Measurements from ENCODE around the gene OLIG2. TPM values are rescaled to one million over a fixed set of nuclear protein-coding genes. Genes with fewer than 3 reads are reported as not detected.

Gene OLIG2
- total RNA-seq, 1 experiment from 2014 or later: not detected

DNA sequence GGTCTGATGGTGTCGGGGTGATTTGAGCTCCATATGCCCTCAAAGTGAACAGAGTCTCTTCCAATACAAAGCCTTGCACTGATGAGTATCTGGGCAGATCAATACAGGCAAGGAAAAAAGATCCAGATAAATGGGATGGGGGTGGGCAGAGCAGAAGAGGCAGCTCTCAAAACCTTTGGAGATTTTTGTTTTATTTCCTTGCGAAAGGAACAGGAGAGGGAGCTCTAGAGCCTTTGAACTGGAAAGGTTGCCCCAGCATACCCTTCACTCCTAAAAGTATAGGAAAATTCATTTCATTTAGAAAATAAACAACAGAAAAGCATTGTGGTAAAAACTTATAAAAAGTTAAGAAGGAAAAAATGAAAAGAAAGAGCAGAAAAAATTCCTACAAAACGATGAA, 31.4 kb upstream of the OLIG2 start:
- H3K27ac ChIP-seq (ENCODE audit: low read depth, low read length): no peak overlapping the region
- ATAC-seq: peak; percentile 77
- ChIA-PET POLR2A (no interaction called here), RAD21 (ENCODE audit: low non-redundant PET in 1 of 2, low total read pairs in 2 of 2, uncharacterized antibody in 2 of 2, unreplicated experiment in 2 of 2) (interaction anchor here (0.9 to 1.3 kb wide), 3 partner anchors 133 to 203 kb away, joined by 3 to 7 read pairs (median 3); no protein-coding TSS in a partner anchor), CTCF (interaction anchor here (0.8 to 2.6 kb wide), 13 partner anchors 8 to 451 kb away, joined by 3 to 20 read pairs (median 4); no protein-coding TSS in a partner anchor)
- no peaks in the 10 kb centered on the region for H3K79me2 ChIP-seq (ENCODE audit: insufficient read depth, low read length)
- H3K4me3 ChIP-seq (replicated peaks in 1 of 2; ENCODE audit: low read depth in 1 of 2, low read length in 2 of 2): no peak overlapping the region
- no peaks in the 10 kb centered on the region for H4K20me1 ChIP-seq (ENCODE audit: insufficient read depth)
- H3K36me3 ChIP-seq (ENCODE audit: control insufficient read depth in 1 of 2, insufficient read depth in 2 of 2, low read length in 2 of 2): no peaks in the 10 kb centered on the region
- H3K9me2 ChIP-seq (ENCODE audit: insufficient read depth): no peaks in the 10 kb centered on the region
- H3K9me3 ChIP-seq (ENCODE audit: control insufficient read depth in 1 of 2, insufficient read depth in 1 of 2, low read depth in 1 of 2, low read length in 2 of 2): no peaks in the 10 kb centered on the region
- no peak overlapping the region for H3K9ac ChIP-seq (ENCODE audit: low read length)
- no peak for DNase-seq (ENCODE audit: low read depth, low spot score)
- no TSS peak for BruUV-seq (replicated peaks)
- H3K4me2 ChIP-seq (ENCODE audit: low read length): no peak overlapping the region
- peaks cover 34% of the 10 kb centered on the region for H3K27me3 ChIP-seq (ENCODE audit: insufficient read depth, low read length)
- no peaks in the 10 kb centered on the region for H3K4me1 ChIP-seq (ENCODE audit: control insufficient read depth in 1 of 2, insufficient read depth in 2 of 2, low read length in 2 of 2)
- H2AFZ ChIP-seq (ENCODE audit: low read depth, low read length, poor library complexity, severe bottlenecking): no peak overlapping the region
- intact Hi-C loops (cut with micrococcal nuclease): loop anchor here (1.0 kb wide), 2 partner anchors 133 to 203 kb away; no protein-coding TSS in a partner anchor
- TF ChIP-seq RAD21 (IDR thresholded peaks at IDR 0.05; ENCODE audit: low read depth): peak; percentile 65
- TF ChIP-seq, protein P1, sequence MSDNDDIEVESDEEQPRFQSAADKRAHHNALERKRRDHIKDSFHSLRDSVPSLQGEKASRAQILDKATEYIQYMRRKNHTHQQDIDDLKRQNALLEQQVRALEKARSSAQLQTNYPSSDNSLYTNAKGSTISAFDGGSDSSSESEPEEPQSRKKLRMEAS (IDR thresholded peaks at IDR 0.05): no peak
- TF ChIP-seq, protein P2, sequence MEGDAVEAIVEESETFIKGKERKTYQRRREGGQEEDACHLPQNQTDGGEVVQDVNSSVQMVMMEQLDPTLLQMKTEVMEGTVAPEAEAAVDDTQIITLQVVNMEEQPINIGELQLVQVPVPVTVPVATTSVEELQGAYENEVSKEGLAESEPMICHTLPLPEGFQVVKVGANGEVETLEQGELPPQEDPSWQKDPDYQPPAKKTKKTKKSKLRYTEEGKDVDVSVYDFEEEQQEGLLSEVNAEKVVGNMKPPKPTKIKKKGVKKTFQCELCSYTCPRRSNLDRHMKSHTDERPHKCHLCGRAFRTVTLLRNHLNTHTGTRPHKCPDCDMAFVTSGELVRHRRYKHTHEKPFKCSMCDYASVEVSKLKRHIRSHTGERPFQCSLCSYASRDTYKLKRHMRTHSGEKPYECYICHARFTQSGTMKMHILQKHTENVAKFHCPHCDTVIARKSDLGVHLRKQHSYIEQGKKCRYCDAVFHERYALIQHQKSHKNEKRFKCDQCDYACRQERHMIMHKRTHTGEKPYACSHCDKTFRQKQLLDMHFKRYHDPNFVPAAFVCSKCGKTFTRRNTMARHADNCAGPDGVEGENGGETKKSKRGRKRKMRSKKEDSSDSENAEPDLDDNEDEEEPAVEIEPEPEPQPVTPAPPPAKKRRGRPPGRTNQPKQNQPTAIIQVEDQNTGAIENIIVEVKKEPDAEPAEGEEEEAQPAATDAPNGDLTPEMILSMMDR (IDR thresholded peaks at IDR 0.05 in 2 of 3, conservative IDR thresholded peaks at IDR 0.05 in 1 of 3; ENCODE audit: borderline replicate concordance in 1 of 3, insufficient read depth in 1 of 3, low read depth in 2 of 3, low read length in 2 of 3): peak; percentile 47 to 69 (median 58); a peak in 4 of 6 replicates
- TF ChIP-seq ZNF274 (IDR thresholded peaks at IDR 0.05; ENCODE audit: low read depth, low read length): no peak

DNA sequence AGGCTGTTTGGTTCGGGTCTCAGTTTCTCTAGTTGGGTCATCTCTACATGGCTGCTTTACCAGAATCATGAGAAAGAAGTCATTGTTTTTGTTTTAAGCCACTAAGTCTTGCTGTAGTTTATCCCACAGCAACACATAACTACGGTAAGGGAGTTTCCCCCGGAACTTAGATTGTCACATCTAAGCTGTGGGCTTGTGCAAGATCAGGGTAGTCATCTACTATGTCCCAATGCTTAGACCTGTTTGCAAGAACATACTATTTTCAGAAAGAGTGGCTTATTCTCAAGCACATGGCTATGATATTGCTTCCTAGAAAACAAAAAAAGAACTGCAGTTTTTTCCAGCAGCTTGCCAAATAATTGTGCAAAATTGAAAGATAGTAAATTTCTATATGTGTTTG, 18.0 kb upstream of the OLIG2 start:
- ChIA-PET RAD21 (ENCODE audit: low non-redundant PET in 1 of 2, low total read pairs in 2 of 2, uncharacterized antibody in 2 of 2, unreplicated experiment in 2 of 2) (no interaction called here), CTCF (no interaction called here), POLR2A (no interaction called here)
- BruUV-seq (replicated peaks): no TSS peak
- intact Hi-C loops (cut with micrococcal nuclease): no loop called here
- H3K36me3 ChIP-seq (ENCODE audit: control insufficient read depth in 1 of 2, insufficient read depth in 2 of 2, low read length in 2 of 2): no peaks in the 10 kb centered on the region
- ATAC-seq (no peak), DNase-seq (ENCODE audit: low read depth, low spot score) (no peak)
- H3K9me3 ChIP-seq (ENCODE audit: control insufficient read depth in 1 of 2, insufficient read depth in 1 of 2, low read depth in 1 of 2, low read length in 2 of 2): no peaks in the 10 kb centered on the region
- no peak overlapping the region for H3K9ac ChIP-seq (ENCODE audit: low read length)
- H3K27me3 ChIP-seq (ENCODE audit: insufficient read depth, low read length): no peaks in the 10 kb centered on the region
- H3K4me2 ChIP-seq (ENCODE audit: low read length): no peak overlapping the region
- H3K4me3 ChIP-seq (replicated peaks in 1 of 2; ENCODE audit: low read depth in 1 of 2, low read length in 2 of 2): no peak overlapping the region
- no peaks in the 10 kb centered on the region for H3K79me2 ChIP-seq (ENCODE audit: insufficient read depth, low read length)
- peaks cover 0 to 7% of the 10 kb centered on the region in 2 experiments; a peak in 2 of 4 replicates for H3K4me1 ChIP-seq (ENCODE audit: control insufficient read depth in 1 of 2, insufficient read depth in 2 of 2, low read length in 2 of 2)
- no peaks in the 10 kb centered on the region for H3K9me2 ChIP-seq (ENCODE audit: insufficient read depth)
- TF ChIP-seq ELF1 (IDR thresholded peaks at IDR 0.05; ENCODE audit: borderline replicate concordance, low read depth) (no peak), SIN3A (IDR thresholded peaks at IDR 0.05; ENCODE audit: low read depth) (no peak), POLR2AphosphoS5 (IDR thresholded peaks at IDR 0.05; ENCODE audit: low read depth, low read length) (no peak), RAD21 (IDR thresholded peaks at IDR 0.05; ENCODE audit: low read depth) (no peak), SP1 (IDR thresholded peaks at IDR 0.05; ENCODE audit: low read depth) (no peak)
- TF ChIP-seq, protein P3, sequence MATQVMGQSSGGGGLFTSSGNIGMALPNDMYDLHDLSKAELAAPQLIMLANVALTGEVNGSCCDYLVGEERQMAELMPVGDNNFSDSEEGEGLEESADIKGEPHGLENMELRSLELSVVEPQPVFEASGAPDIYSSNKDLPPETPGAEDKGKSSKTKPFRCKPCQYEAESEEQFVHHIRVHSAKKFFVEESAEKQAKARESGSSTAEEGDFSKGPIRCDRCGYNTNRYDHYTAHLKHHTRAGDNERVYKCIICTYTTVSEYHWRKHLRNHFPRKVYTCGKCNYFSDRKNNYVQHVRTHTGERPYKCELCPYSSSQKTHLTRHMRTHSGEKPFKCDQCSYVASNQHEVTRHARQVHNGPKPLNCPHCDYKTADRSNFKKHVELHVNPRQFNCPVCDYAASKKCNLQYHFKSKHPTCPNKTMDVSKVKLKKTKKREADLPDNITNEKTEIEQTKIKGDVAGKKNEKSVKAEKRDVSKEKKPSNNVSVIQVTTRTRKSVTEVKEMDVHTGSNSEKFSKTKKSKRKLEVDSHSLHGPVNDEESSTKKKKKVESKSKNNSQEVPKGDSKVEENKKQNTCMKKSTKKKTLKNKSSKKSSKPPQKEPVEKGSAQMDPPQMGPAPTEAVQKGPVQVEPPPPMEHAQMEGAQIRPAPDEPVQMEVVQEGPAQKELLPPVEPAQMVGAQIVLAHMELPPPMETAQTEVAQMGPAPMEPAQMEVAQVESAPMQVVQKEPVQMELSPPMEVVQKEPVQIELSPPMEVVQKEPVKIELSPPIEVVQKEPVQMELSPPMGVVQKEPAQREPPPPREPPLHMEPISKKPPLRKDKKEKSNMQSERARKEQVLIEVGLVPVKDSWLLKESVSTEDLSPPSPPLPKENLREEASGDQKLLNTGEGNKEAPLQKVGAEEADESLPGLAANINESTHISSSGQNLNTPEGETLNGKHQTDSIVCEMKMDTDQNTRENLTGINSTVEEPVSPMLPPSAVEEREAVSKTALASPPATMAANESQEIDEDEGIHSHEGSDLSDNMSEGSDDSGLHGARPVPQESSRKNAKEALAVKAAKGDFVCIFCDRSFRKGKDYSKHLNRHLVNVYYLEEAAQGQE (IDR thresholded peaks at IDR 0.05; ENCODE audit: low read depth): no peak
- TF ChIP-seq, protein P2 (IDR thresholded peaks at IDR 0.05 in 2 of 3, conservative IDR thresholded peaks at IDR 0.05 in 1 of 3; ENCODE audit: borderline replicate concordance in 1 of 3, insufficient read depth in 1 of 3, low read depth in 2 of 3, low read length in 2 of 3): no peak
- no peaks in the 10 kb centered on the region for H4K20me1 ChIP-seq (ENCODE audit: insufficient read depth)
- no peak overlapping the region for H3K27ac ChIP-seq (ENCODE audit: low read depth, low read length)
- H2AFZ ChIP-seq (ENCODE audit: low read depth, low read length, poor library complexity, severe bottlenecking): no peak overlapping the region
